ENCODE results near the gene COL6A3.

COL6A3 gene

DNA sequence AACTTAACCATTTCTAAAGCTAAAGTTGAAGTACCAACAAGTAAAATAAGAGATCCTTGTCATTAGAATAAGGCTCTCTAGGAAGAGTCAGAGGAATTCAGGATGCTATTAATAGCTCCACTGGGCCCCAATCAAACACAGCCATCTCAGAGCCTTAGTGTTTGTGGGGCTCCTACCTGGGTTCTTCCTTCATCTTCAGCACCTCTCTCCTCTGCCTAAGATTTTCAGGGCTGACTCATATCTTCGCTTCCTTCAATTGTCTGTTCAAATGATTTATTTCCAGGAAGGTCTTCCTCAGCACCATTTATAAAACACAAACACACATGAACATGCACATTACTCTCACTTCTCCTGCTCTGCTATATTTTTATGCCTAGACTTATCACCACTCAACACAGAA, 119.5 kb downstream of the COL6A3 start:
- no peaks in the 10 kb centered on the region for H4K20me1 ChIP-seq
- no peak overlapping the region for H3K4me3 ChIP-seq
- H3K4me2 ChIP-seq = no peak overlapping the region
- H3K9ac ChIP-seq = no peak overlapping the region
- H3K27me3 ChIP-seq = peaks cover 22% of the 10 kb centered on the region
- H3K36me3 ChIP-seq = no peaks in the 10 kb centered on the region
- H3K27ac ChIP-seq = no peak overlapping the region
- no peak for TF ChIP-seq Cebpa-rat (IDR thresholded peaks at IDR 0.05)
- no peaks in the 10 kb centered on the region for H3K9me3 ChIP-seq
- H3K4me1 ChIP-seq = peaks cover 11% of the 10 kb centered on the region

DNA sequence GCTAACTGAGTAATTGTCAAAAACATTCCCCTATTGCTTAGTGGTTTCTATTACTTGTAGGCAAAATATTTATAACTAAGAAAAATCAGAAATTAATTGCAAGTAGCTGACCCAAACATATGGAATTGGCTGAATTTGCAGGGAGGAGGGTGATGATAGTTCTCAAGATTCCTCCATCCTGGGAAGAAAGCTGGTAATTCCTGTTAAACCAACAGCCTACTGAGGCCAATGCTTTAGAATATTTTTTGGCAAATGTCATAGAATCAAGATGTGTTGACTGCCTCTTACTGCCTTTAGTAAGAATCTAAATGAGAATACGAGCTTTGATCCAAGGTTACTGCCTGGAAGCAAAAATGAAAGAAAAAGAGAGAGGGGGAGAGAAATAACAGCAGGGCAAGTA, 120.0 kb downstream of the COL6A3 start:
- TF ChIP-seq Cebpa-rat (IDR thresholded peaks at IDR 0.05) = no peak
- Histone ChIP-seq H3K27me3 (peaks cover 22% of the 10 kb centered on the region), H3K36me3 (no peaks in the 10 kb centered on the region), H3K4me2 (no peak overlapping the region), H3K4me1 (peaks cover 11% of the 10 kb centered on the region), H3K9me3 (no peaks in the 10 kb centered on the region), H4K20me1 (no peaks in the 10 kb centered on the region), H3K27ac (no peak overlapping the region), H3K9ac (no peak overlapping the region), H3K4me3 (no peak overlapping the region)

DNA sequence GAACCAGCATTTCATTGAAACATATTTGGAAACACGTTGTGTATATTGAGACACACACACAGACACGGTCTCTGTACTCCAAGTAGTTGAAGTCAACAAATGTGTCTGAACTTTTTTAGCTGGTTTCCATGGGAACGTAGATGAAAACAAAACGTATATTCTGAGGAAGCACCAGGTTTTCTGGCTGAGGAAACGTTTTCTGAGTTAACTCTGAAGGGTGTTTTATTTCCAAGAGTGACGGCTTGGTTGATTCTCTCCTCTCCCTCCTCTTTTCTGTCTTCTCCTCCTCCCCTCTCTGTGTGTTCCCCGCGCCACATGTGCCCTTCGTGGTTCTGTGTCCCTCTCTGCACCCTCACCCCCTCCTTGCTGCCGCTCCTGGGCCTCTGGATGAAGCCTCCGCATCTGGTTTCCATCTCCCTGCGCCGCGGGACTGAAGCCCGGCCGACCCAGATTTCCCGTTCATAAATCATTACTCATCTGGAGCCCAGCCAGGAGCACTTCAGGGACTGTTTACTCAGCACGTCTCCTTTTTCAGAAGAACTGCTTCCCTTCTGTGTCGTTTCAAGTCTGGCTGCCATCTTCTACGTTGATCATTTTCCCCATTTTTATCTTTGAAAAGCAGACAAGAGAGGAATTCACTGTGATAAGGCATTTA, 122.7 kb downstream of the COL6A3 start:
- Histone ChIP-seq H3K27me3 (peaks cover 22% of the 10 kb centered on the region), H3K9ac (no peak overlapping the region), H3K4me3 (no peak overlapping the region), H3K36me3 (no peaks in the 10 kb centered on the region), H3K4me2 (peak overlapping the region; percentile 62), H3K4me1 (peaks cover 11% of the 10 kb centered on the region), H3K9me3 (peaks cover 9% of the 10 kb centered on the region; the same call in 1 of the 2 replicates), H3K27ac (no peak overlapping the region), H4K20me1 (no peaks in the 10 kb centered on the region)
- no peak for TF ChIP-seq Cebpa-rat (IDR thresholded peaks at IDR 0.05)

DNA sequence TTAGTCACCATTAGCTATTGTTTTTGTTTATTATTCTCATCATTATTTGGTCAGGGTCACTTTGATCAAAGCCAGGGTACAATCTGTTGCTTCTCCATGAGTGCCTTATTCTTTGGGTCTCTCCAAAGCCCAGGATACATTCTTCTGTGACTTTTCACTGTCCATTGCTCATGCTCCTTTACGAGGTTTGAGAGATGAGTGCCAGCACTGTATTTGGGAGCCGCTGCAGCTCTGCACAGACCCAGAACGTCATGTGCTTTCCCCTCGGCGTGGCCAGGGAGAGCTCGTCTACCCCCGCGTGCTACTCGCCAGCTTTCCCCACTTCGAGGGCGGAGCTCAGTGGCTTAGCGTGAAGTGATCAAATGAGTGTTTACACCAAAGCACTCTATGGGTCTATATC, 123.7 kb downstream of the COL6A3 start:
- H3K27ac ChIP-seq = no peak overlapping the region
- no peaks in the 10 kb centered on the region for H4K20me1 ChIP-seq
- H3K27me3 ChIP-seq = peaks cover 22% of the 10 kb centered on the region
- H3K9ac ChIP-seq = no peak overlapping the region
- H3K4me3 ChIP-seq = no peak overlapping the region
- peaks cover 11% of the 10 kb centered on the region for H3K4me1 ChIP-seq
- H3K9me3 ChIP-seq = peaks cover 9% of the 10 kb centered on the region; the same call in 1 of the 2 replicates
- no peak overlapping the region for H3K4me2 ChIP-seq
- H3K36me3 ChIP-seq = no peaks in the 10 kb centered on the region
- TF ChIP-seq Cebpa-rat (IDR thresholded peaks at IDR 0.05) = no peak

DNA sequence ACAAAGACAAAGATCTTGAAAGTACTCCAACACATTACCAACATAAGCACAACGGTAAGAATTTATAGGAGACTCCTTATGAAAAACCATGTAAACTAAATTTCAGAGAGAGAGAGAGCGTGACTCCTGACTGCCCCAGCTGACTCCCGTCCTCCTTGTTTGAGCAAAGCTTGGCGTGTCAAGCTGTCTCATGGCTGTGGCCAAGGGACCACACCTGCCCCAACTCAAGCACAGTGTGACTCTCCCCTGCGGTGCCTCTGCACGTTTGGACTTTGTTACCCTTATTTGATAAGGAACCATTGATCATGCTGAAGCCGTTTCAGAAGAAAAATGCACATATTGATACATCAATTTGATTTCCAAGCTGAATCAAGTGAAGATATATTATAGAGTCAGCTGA, 124.8 kb downstream of the COL6A3 start:
- Histone ChIP-seq H3K9me3 (peaks cover 9% of the 10 kb centered on the region; the same call in 1 of the 2 replicates), H3K4me1 (peaks cover 11% of the 10 kb centered on the region), H3K4me2 (no peak overlapping the region), H3K4me3 (no peak overlapping the region), H4K20me1 (no peaks in the 10 kb centered on the region), H3K36me3 (no peaks in the 10 kb centered on the region), H3K27me3 (peaks cover 22% of the 10 kb centered on the region), H3K9ac (no peak overlapping the region), H3K27ac (no peak overlapping the region)
- no peak for TF ChIP-seq Cebpa-rat (IDR thresholded peaks at IDR 0.05)

DNA sequence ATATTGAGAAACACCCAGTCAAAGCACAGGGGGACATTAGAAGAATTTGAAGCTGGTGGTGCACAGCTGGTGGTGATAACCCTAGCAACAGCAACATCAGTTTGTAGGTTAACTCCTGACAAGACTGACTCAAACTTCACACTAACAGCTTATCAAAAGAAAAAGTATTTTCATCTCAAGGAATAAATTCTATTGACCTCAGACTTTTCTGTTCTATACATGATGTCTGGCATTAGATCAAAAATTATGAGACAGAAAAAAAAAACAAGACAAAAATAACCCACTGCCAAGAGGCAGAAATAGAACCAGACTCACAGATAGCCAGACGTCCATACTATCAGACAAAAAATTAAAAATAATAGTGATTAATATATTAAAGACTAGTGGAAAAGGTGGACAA, 126.1 kb downstream of the COL6A3 start:
- Histone ChIP-seq H3K4me2 (no peak overlapping the region), H3K27ac (no peak overlapping the region), H3K9me3 (peaks cover 9% of the 10 kb centered on the region; the same call in 1 of the 2 replicates), H3K4me3 (no peak overlapping the region), H3K9ac (no peak overlapping the region), H3K36me3 (no peaks in the 10 kb centered on the region), H3K27me3 (peaks cover 22% of the 10 kb centered on the region), H3K4me1 (peaks cover 11% of the 10 kb centered on the region), H4K20me1 (no peaks in the 10 kb centered on the region)
- TF ChIP-seq Cebpa-rat (IDR thresholded peaks at IDR 0.05) = no peak

DNA sequence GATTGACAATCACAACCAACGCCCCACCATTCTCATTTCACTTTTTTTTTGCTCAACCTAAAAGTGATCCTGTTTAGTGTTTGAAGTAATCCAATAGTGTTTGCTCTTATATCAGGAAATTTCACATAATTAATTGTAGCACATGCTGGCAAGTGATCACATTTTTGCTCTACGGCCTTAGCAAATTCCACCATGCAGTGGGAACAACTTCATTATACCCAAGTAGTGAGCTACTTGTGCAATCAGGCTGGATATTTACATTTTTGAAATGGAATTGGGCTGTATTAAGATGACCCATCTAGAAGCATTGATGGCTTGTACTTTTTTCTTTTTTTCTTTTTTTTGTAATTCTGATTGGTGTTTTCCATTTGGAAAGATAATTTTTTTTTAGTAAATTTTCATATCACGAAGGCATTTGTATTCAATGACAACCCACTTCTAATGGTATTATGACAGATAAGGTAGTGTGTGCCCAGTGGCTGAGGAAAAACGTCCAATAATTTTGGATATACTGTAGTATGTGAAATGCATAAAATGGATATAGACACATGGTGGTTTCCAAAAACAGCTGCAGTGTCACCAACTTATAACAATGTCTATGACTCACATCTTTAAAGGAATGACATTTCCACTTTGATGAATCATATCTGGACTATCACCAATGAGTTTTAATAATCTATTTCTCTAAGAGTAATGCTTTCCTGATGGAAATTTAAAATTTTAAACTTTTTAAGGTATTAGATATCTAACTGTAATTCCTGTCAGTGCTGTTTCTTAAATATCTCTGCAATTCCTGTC, 130.6 kb downstream of the COL6A3 start:
- peaks cover 9% of the 10 kb centered on the region; the same call in 1 of the 2 replicates for H3K9me3 ChIP-seq
- no peak for TF ChIP-seq Cebpa-rat (IDR thresholded peaks at IDR 0.05)
- H3K4me2 ChIP-seq = no peak overlapping the region
- no peak overlapping the region for H3K9ac ChIP-seq
- H4K20me1 ChIP-seq = no peaks in the 10 kb centered on the region
- peaks cover 10% of the 10 kb centered on the region for H3K4me1 ChIP-seq
- no peaks in the 10 kb centered on the region for H3K27me3 ChIP-seq
- H3K4me3 ChIP-seq = no peak overlapping the region
- H3K36me3 ChIP-seq = no peaks in the 10 kb centered on the region
- no peak overlapping the region for H3K27ac ChIP-seq

DNA sequence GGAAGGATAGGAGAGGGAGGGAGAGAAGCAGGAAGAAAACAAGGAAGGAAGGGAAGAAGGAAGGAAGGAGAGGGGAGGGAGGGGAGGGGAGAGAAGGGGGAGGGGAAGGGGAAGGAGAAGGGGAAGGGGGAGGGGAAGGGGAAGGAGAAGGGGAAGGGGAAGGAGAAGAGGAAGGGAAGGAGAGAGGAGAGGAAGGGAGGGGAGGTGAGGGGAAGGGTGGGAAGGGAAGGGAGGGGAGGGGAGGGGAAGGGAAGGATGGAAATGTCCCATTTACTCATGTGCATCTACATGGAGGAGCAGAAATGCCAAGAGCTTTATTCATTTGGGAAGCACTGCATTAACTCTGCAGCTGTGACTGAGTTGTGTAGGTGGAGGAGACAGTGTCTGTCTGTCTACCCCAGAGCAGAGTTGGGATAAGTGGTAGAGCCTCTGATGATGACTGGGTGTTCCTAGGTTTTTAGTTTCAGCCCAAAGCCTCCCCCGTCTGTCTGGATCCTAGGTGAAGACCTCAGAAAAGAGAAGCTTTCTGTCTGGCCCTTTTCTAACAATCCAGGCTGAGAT, 131.3 kb downstream of the COL6A3 start:
- no peak for TF ChIP-seq Cebpa-rat (IDR thresholded peaks at IDR 0.05)
- Histone ChIP-seq H3K27me3 (no peaks in the 10 kb centered on the region), H3K9ac (no peak overlapping the region), H3K27ac (no peak overlapping the region), H3K36me3 (no peaks in the 10 kb centered on the region), H3K9me3 (peaks cover 7% of the 10 kb centered on the region; the same call in 1 of the 2 replicates), H3K4me2 (no peak overlapping the region), H3K4me3 (no peak overlapping the region), H4K20me1 (no peaks in the 10 kb centered on the region), H3K4me1 (peaks cover 10% of the 10 kb centered on the region)

DNA sequence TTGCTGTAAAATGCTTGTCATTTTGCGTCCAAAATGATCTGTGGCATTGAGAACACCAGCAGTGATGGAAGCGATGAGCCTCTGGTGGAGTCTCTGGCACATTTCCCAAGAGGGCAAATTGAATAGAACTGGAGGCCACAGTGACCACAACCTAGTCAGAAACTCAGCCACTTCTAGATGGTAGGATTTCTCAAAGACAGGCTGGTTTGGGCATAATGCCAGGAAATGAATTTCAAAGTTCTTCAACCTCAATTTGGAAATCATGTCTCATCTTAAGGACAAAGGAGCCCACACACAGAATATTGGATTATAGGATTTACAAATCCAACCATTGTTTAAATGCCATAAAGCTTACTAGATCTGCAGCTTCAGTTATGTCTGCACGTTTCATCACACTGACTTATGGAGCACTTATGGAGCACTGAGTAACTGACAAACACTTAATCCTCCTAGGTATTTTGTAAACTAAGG, 132.1 kb downstream of the COL6A3 start:
- Histone ChIP-seq H3K4me1 (peaks cover 10% of the 10 kb centered on the region), H3K9me3 (no peaks in the 10 kb centered on the region), H4K20me1 (no peaks in the 10 kb centered on the region), H3K4me2 (peak overlapping the region; percentile 20), H3K4me3 (no peak overlapping the region), H3K27ac (no peak overlapping the region), H3K9ac (no peak overlapping the region), H3K27me3 (no peaks in the 10 kb centered on the region), H3K36me3 (no peaks in the 10 kb centered on the region)
- no peak for TF ChIP-seq Cebpa-rat (IDR thresholded peaks at IDR 0.05)

DNA sequence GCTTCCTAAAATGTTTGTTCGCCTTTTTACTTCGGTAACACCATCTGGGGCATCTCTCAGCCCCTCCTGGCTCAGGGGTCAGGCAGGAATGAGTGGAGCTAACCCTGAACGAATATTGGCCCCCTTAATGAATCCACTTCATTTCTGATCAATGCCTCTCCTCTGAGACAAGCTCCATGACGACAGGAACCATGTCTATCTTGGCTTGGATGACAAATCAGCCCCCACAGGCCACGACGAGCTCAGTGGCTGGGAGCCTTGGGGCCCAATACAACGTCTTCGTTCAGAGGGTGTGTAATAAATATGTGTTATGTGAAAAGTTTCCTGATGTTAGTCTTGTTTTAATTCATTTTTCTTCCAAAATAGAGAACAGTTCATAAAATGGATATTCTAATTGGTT, 133.0 kb downstream of the COL6A3 start:
- no peak for TF ChIP-seq Cebpa-rat (IDR thresholded peaks at IDR 0.05)
- no peaks in the 10 kb centered on the region for H3K36me3 ChIP-seq
- no peaks in the 10 kb centered on the region for H3K9me3 ChIP-seq
- no peak overlapping the region for H3K4me3 ChIP-seq
- H3K4me1 ChIP-seq = peaks cover 10% of the 10 kb centered on the region
- no peaks in the 10 kb centered on the region for H3K27me3 ChIP-seq
- H4K20me1 ChIP-seq = no peaks in the 10 kb centered on the region
- no peak overlapping the region for H3K27ac ChIP-seq
- H3K9ac ChIP-seq = no peak overlapping the region
- no peak overlapping the region for H3K4me2 ChIP-seq
